ENCODE measurements around the gene ZKSCAN4.
A peak's percentile ranks its signal among the peaks of the same experiment; 100 is the strongest.

The ZKSCAN4 gene

GRCh38 chr6:28208111-28208659, 43.9 kb downstream of the ZKSCAN4 start:
- DNase-seq = no peak

DNA sequence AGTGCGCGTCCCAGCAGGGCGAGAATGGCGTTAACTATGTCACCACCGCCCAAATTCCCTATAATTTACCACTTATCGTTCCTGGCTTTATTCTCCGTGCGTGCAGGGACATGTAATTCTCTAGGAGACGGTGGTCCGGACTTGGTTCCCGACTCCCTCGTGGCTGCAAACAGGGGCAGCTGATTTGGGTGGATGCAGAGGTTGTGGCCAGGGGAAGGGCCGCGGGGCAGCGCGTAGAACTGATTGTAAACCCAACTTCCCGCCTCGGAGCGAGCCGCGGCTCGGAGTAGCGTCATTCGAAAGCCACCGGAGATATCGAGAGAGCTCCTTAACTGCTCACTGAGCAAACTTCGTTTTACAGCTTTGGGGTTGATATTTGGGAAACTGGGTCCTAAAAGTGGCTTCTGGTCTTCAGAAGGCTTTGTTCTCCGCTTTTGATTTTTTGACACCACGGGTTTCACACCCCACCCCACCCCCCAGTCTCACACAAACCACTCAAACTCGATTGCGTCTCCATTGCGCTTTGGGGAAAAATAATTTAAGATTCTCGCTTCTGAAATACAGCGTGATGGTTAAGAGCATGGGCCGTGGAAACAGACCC, 44.5 kb downstream of the ZKSCAN4 start:
- DNase-seq = peak; percentile 18

GRCh38 chr6:28206928-28207509, 45.0 kb downstream of the ZKSCAN4 start:
- DNase-seq = no peak

- DNase-seq = no peak
Measured at GRCh38 chr6:28206527-28206926, 45.5 kb downstream of the ZKSCAN4 start.

DNA sequence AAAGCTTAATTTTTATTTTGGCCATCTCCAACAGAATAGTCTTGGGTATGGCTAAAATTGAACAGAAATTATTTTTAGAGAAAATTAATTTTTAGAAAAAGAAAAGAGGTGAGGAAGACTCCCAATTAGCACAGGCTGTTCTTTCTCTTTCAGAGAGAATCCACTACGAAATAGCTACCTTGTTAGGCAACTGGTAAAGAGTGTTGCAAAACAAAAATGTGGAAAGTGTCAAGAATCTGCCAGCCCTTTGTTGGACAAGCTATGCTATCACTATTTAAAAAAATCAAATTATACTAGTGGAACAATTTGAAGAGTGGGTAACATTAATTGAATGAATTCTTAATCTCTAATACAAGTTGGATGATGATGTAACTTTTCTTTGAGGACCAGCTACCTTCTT, 46.2 kb downstream of the ZKSCAN4 start:
- DNase-seq = no peak

GRCh38 chr6:28203201-28203600, 48.9 kb downstream of the ZKSCAN4 start:
- DNase-seq = no peak

DNA sequence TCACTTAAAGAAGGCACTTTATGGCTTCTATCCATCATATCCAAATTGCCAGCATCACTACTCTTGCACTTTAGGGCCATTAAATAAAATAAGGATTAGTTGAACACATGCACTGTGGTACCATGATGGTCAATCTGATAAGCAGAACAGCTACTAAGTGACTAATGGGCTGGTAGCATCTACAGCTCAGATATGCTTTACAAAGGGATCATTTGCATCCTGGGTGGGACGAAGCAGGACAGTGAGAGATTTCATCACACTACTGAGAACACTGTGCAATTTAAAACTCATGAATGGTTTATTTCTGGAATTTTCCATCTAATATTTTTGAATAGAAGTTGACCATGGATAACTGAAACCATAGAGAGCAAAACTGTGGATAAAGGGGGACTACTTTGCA, 52.0 kb downstream of the ZKSCAN4 start:
- DNase-seq = no peak

Data from CD4-positive, alpha-beta T cell treated with Interleukin-21 for 1 hour (primary cell).